ENCODE results near the gene CCDC89.
"Not testable (repeated sequence)": the region's sequence is repeated elsewhere in the genome, so short reads cannot be mapped to it uniquely, and the experiment has no call there.

Gene CCDC89

GRCh38 chr11:85685125-85685819 is 723 bp downstream of the CCDC89 start:
- no peak for ATAC-seq

- peak; percentile 73 to 77 for ATAC-seq
Measured at GRCh38 chr11:85682330-85683305, 3.4 kb downstream of the CCDC89 start.

- ATAC-seq, result peak in 1 of 2 donors; percentile 20
Measured at GRCh38 chr11:85680897-85681296, 5.1 kb downstream of the CCDC89 start.

GRCh38 chr11:85679576-85679975 is 6.4 kb downstream of the CCDC89 start:
- no peak for ATAC-seq

- ATAC-seq, result peak; percentile 55 to 60
Measured at GRCh38 chr11:85673393-85673792, 12.6 kb downstream of the CCDC89 start.

- no peak for ATAC-seq
Measured at GRCh38 chr11:85672105-85672902, 13.7 kb downstream of the CCDC89 start.

GRCh38 chr11:85670949-85671663 is 14.9 kb downstream of the CCDC89 start:
- ATAC-seq, result not testable (repeated sequence)

GRCh38 chr11:85668157-85668556 is 17.8 kb downstream of the CCDC89 start:
- ATAC-seq, result no peak

- no peak for ATAC-seq
Measured at GRCh38 chr11:85666687-85667086, 19.3 kb downstream of the CCDC89 start.

GRCh38 chr11:85665733-85666132 is 20.3 kb downstream of the CCDC89 start:
- no peak for ATAC-seq

- peak; percentile 83 to 85 for ATAC-seq
Measured at GRCh38 chr11:85664615-85665481, 21.1 kb downstream of the CCDC89 start, which contains the start of gene CREBZF. Gene CREBZF, minus strand, starts transcription at chr11:85665129. Its CDS starts 254 bp downstream, at chr11:85664875.

- ATAC-seq, result peak; percentile 78 to 81
Measured at GRCh38 chr11:85663753-85664614, 22.0 kb downstream of the CCDC89 start.

- ATAC-seq, result no peak
Measured at GRCh38 chr11:85663080-85663752, 22.8 kb downstream of the CCDC89 start.

GRCh38 chr11:85661972-85662664 is 23.9 kb downstream of the CCDC89 start:
- ATAC-seq, result no peak

GRCh38 chr11:85658180-85658579 is 27.8 kb downstream of the CCDC89 start:
- no peak for ATAC-seq

- peak; percentile 58 to 79 for ATAC-seq
Measured at GRCh38 chr11:85656777-85657176, 29.2 kb downstream of the CCDC89 start.

- ATAC-seq, result not testable (repeated sequence)
Measured at GRCh38 chr11:85654343-85654742, 31.7 kb downstream of the CCDC89 start.

- ATAC-seq, result no peak
Measured at GRCh38 chr11:85652786-85653447, 33.1 kb downstream of the CCDC89 start.

Data from activated CD4-positive, CD25-positive, alpha-beta regulatory T cell treated with anti-CD3 and anti-CD28 coated beads, Interleukin-2, amount 50 U/mL, for 24 hours (primary cell).